Midbrain (tissue), 1 donor: ENCODE data around the gene VWF.

Experiments
- DNase-seq: peaks from one replicate; lab custom pipeline; 2025; lab: John Stamatoyannopoulos, UW

The VWF gene

DNA sequence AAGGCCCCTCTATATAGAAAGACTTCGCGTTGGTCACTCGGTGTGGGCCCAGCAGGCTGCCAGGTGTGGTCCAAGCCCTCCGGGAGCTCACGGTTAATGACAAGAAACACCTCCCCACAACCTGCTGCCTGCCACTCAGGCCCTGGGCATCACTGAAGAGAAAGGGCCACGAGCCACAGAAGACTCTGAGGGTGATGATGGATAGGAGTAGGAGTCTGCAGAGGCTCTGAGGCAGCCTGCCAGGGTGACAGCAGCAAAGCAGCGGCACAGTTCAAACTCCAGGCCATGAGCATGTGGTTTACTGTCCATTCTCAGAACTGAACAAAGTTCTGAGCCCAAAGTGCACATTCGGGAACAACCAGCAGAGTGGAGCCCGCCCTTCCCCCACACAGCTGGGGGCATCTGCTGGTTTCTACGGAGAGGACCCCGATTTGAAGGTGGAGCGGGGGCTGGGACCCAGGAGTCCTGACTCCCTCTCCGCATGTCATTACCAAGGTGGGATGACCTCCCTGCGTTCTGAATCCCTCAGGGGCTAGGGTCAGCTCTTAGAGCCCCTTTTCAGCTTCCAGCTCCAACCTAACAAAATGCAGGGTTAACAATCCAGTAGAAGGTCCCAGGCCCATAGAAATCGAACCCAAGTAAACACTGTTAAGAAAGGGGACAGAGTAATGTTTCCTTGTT, 65.8 kb downstream of the VWF start:
- no peak for DNase-seq

DNA sequence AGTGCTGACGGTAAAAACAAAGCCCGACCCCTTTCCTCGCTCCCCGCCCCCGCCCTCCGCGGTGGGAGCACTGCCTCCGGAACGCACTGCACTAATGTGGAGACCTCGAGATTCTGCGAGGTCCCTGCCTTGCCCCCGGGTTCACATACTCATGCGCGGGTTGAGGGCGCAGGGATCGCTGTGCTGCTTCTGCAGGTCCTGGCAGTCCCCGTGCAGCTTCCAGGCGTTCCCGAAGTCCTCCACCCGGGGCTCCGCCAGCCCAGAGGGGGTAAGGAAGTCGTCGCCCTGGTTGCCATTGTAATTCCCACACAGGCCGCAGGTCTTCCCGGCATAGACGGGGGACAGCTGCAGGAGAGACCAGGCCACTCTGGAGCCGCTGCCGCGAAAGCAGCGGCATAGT, 66.8 kb downstream of the VWF start:
- no peak for DNase-seq

DNA sequence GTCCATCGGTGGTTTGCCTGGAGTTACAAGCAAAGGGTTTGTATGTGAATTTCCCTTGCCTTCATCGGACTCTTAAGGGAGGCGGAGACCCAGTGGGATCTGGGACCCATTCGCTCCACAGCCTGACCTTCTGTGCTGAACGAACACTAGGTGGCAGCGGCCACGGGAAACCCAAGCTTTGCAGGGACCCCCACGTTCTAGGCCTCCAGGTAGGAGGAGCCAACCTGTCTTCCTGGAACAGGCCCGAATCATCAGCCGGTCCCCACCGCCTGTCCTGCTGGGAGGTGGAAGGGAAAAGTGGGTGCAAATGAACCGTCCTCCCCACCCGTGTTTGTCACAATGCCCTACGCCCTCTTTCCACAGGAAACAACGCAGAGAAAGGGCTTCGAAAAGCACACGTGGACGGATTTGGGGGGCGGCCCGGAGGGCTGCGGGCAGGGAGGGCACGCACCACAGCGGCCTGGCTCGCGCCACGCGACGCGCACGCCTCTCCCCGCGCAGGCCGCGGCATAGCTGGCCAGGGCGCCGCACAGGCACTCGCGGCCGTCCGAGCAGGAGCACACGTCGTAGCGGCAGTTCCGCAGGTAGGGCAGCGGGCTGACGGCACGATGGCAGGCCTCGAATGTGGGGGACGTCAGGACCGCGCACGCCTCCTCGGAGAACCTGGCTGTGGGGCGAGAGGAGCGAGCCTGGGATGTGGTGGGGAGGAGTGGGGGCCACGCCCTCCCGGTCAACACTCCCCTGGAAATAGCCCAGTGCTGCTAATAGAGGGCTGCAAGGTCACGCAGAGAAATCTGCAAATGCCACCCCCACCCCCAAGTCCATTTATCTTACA, 67.8 kb downstream of the VWF start:
- no peak for DNase-seq

DNA sequence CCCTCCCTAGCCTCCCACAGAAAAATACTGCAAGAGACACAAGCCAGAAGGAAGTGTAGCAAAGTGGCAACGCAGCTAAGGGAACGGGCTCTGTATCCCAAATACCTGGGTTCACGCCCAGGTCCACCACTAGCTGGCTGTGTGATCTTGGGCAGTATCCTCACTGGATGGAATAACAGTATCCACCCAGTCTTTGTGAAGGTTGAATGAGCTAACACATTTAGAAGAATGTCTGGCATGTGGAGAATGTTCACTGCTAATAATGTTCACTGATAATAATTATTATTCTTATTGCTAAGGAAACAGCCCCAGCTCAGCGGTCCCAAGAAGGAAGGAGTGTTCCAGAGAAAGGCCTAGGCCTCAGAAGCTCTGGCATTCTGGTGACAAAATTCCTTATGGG, 70.9 kb downstream of the VWF start:
- DNase-seq, result no peak

DNA sequence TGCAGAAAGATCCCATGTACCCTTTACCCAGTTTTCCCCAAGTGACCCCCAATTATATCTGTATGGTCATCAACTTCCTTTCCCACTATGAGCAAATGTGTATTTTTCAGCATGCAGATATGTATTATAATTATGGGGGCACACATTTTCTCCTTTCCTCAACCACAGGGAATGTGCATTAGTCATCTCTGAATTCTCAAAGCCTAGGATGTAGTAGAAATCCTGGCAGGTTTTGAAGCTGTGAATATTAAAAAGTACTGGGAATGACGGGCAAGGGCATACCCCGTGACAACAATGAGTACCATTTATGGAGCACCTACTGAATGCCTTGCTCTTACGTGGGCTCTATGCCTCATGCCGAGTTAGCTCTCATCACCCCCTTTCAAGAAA, 71.5 kb downstream of the VWF start:
- DNase-seq, result no peak

DNA sequence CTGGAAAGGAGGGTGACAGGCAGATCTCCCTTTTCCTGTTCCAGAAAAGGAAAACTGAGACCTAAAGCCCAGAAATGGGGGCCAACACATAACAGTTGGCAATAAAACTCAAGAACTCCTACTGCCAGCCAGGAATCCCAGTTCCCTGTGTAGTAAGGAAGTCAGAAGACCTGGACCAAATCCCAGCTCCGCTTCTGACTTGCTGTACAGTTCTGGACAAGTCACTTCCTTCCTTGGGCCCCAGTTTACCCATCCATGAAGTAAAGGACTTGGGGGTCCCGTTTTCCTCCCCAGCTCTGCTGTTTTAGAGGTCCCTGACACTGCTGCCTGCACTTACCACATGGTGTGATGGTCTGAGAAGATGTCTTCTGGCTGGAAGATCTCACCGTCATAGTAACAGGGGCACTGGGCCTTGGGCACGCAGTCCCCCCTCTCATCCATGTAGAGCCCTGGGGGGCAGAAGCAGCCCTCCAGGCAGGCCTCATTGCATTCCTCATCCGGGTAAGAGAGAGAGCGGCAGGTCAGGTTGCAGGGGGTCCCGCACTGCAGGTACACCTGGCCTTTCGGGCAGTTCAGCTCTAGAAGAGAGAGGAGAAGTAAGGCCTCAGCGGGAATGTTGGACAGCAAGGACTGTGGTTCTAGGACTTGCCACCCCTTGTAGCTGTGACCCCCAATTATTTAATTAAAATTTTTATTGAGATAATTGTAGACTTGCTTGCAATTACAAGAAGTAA, 72.1 kb downstream of the VWF start:
- DNase-seq, result no peak

DNA sequence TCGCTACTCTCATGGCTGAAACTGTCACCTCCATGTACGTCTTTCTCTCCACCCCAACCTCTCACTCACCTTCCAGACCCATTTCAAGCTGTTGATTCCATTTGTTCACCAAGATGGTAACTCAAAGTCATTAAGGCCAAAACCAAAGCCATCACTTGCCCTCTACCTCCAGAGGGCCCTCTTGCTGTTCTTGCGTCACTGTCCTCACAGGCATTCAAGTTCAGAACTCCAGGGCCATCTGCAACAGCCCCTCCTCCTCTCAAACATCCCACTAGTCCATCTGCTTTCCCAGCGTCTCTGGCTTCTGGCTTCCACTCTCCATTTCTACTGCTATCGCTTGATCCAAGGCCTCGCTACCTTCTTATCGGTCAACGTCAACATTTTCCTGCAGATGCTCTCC, 74.5 kb downstream of the VWF start:
- DNase-seq, result no peak

DNA sequence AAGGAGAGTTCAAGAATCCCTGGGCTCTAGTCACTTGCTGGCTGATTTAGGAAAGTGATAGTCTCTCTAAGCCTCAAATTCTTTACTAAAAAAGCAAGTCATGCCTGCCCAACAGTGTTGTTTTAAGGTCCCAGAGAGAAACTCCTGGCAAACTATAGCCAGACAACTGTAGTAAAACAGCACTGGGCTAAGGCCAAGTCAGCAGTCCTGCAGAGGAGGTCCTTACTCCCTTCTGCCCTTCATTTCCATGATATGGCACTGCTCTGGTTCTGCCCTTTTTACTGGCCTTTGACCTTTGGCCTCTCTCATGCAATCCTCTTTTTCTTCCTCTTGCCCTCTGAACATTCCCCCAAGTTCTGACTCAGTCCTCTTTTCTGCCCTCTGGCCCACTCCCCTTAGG, 74.9 kb downstream of the VWF start:
- DNase-seq, result no peak

DNA sequence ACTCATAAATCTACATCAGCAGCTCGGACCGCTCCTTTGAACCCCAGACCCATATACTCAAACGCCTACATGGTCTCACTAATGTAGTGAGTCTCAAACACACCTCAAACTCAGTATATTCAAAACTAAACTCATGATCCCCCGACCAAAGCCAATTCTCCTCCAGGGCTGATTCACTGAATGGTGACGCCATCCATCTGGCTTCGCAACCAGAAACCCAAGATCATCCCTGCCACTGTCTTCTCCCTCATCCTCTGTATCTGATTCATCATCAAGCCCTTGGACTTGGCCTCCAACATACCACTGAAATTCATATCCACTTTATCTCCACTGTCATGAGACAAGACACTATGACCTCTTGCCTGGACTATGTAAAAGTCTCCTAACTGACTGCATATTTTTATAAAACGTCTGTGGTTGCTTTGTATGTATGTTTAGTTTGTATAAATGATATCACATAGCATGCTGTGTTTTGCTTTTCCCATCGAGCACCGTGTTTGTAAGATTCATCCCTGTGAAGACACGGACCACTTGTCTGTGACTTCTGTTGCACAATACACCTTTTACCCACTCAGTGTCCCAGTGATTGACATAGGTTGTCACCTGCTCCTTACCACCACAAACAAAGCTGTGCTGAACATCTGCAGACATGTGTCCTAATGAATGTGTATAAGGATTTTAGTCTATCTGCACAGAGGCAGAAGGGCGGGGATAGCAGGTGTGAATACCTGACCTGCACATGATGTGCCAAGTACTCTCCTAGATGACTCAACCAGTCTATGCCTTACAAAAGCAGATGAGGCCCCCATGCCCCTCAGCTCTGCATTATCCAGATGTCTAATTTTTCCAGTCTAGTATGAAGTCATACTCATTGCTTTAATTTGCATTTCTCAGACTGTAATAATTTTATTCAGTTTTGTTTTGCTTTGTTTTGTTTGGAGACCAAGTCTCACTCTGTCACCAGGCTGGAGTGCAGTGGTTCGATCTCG, 76.9 kb downstream of the VWF start:
- no peak for DNase-seq

DNA sequence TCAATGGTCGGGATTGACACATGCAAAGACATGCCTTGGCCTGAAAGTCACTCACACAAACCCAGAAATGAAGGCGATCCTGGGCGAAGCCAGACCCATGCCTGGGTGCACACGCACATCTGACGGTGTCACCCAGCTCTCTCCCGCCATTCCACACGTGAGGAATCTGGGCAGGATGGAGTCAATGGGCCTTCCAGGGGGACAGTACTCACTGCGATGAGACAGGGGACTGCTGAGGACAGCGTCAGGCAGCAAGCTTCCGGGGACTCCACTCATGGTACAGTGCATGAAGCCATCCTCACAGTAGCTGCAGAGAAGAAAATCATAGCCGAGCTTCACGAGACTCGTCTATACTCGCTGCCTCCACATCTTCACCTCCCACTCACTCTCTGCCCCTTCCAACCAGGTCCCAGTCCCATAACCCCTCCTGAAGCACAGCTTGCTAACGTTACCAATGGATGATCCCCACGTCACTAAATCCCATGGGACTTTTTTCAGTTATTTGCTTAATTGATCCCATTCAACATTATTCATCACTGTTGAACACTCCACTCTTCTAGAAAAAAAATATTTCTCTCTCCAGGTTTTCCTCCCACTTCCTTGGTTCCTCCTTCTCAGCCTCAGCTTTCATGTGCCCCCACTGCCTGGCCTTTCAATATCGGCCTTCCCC, 77.8 kb downstream of the VWF start:
- DNase-seq, result no peak

DNA sequence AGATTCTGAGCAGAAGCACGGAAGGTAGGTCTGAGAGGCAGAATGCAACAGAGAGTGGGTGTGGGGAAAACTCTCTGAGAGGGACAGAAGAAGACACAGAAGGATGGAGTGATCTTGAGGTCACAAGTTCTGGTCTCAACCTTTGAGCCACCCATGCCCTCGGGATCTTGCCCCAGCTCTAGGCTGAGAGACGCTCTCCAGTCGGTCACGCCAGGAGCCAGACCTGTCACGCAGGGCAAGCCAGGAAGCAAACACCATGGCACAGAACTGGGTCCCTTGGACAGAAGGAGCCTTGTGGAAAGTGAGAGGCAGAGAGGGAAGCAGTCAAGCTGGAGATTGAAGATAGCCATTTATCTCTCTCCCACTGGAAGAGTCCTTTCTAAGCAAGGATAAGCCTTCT, 79.0 kb downstream of the VWF start:
- no peak for DNase-seq

DNA sequence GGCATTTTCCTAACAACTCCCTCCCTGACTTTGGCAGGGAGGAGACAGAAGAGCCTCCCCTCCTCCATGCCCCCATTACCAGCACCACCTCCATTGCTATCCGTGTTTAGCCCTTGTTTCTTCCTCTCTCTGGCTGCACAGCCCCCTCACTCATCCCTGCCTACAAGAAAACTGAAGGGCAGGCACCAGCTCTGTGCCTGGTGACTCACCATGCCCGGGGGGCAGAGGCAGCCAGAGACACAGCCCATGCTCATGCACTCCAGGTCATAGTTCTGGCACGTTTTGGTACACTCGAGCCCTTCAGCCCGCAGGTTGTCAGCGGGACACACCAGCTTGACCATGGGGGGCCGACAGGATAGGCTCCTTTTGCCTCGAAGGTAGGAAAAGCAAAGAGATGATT, 80.4 kb downstream of the VWF start:
- no peak for DNase-seq

DNA sequence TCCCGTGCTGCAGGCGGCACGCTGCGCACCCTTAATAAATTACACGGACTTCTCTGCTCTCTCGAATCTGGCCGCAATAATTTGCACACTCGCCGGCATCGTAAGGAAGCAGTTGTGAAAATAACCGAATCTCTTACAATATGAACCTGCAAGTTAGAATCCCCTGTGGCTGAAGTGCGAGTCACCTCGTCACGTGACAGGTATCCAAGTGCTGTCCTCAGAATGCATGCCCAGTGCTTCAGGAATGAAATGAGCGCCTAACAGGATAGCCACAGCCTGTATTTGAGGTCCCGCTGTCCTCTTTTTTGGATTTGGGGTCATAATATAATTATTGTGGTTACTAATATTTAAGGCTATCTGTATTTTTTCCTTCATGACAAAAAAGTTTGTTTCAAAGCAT, 82.0 kb downstream of the VWF start:
- DNase-seq, result no peak

DNA sequence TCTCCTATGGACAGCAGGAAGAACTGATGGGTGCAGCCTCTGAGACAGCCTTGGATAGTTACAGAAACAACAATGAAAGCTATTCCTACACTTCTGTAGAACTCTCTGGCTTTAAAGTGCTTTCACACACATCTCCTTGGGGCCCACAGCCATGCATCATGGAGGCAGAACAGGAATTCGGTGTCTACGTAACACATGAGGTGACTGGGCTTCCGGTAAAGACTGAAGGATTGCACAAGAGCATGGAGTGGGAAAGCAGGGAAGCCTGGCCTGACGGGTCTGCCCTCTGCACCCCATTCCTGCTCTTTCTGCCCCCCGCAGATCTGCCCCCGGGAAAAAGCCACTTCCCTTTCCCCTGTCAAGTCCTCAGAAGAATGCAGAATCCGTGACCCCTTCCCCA, 82.6 kb downstream of the VWF start:
- DNase-seq, result no peak

DNA sequence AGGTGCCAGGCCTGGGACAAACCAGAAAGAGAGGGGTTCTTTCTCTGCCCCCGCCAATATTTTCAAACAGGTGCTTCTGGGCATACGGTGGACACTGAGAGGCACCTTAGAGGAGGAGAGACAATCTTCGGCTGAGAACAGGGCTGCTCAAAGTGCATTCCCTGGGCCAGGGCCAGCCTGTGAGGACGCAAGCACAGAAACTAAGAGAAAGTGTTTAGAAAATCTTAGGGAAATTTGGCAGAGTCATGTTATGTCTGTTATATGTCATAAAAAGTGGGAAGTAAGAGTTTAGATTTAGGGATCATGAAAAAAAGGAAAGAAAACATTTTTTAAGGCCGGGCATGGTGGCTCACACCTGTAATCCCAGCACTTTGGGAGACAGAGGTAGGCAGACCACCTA, 83.7 kb downstream of the VWF start:
- no peak for DNase-seq

DNA sequence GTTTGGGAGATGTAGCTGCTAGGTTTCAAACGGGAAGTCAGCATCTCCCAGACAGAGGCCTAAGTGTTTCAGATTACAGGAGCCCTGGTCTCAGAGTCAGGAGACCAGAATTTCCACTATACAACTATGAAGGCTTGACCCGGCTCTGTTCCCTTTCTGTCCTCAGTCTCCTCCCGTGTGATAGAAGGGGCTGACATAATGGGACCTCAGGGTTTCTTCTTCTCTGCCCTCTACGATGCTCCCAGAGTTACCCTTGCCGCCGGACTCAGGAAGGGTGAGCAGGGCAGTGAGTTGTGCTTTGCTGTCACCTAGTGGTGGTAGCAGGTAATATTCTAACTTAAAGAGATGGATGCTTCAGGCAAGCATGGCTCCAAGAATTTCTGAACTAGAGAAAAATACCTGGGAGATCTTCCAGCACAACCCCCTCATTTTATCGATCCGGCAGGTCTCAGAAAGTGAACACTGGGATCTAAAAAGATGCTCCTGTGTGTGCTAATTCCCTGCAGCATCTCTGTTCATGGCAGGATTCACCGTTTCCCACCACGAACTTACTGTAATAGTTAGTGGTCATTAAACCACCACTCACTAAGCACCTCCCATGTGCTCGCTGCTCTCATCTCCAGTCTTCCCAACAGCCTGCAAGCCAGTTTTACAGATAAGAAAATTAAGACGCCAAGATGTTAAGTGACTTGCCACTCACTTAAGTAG, 84.4 kb downstream of the VWF start:
- DNase-seq, result peak; percentile 80

DNA sequence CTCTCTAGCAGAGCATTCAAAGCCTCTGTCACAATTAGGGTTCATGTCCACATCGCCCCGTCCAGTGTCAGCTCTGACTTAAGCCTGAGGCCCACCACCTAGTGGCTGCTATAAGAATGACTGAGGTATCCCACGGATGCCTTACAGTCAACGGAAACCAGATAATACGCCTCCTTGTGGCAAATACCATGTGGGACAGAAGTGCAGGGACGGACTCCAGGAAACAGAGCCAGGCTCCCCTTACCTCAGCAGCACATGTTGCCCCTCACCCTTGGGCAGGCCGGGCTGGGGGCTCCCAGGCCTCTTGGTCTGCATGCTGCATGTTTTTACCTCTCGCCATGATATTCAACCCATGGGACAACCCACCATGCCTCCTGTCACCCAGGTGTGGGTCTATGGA, 86.3 kb downstream of the VWF start:
- peak; percentile 12 for DNase-seq

DNA sequence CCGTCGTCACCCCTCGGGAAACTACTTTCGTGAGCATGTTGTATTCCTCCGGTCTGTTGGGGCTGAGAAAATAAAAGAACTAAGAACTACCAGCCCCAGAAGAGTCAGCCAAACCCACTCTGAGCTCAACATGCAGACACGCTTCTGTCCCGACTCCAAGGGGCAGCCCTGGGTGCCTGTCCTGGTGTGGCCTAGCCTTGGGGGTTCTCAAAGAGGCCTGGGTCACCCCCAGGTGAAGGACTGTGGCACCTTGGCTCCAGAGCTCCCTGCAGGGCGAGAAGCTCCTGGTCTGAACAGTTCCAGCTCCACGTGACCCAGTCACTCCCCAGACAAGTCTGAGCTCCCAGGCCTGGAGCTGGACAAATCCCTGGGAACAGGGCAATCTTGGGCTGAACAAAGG, 87.0 kb downstream of the VWF start:
- no peak for DNase-seq

DNA sequence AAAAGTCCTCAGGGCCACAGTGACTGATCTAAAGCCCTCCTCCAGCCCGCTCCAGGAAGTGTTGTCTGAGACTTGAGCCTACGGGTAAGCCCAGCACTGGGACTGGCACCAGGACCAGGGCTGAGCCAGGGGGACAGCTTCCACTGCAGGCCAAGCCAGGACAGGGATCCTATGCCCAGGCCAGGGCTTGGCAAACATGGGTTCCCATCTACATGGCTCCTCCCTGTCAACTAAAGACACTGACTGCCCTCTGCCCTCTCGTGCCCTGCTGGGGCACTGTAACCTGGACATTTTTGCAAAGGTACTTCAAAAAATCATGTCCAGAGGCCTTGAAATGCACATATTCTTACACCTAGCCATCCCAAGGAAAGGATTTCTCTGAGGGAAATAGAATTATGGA, 88.0 kb downstream of the VWF start:
- DNase-seq, result no peak

DNA sequence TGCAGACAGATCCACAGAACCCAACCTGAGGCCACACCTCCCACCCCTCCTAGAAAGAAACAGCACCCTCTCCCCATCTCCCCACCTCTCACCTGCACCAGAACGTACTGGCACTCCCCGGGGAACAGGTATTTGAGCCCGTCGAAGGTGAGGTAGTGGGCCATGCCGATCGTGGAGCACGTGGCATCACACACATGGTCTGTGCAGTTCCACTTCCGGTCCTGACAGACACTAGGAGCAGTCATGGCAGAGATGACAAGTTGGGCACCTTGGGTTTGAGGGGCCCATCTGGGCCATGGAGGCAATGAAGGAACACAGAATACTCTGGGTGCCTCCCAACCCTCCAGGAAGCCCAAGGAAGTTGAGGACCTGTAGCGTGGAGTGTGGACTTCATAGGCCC, 89.9 kb downstream of the VWF start:
- DNase-seq, result no peak

DNA sequence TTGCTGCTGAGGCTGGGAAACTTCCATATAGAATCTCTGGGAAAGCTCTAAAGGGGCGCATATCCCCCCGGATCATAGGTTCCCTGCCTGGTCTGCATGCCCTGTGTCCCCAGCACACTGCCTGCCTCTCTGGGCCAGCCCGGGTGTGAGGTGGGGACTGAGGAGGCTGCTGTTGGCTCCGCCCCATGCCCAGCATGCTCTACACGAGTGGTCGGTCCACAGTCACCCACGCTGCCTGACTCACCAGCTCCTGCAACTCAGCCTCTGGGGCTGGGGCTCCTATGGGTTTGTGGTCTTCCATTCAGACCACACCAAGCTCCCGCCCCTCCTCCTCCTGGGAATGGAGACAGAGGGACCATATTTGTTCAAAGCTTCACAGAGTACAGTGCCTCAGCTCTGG, 90.9 kb downstream of the VWF start:
- DNase-seq, result no peak
